Panc1 (cell line): ENCODE measurements around the gene MAGI3.

ENCODE experiments used
- CTCF ChIP-seq: fragments of 450-650 bp; IDR thresholded peaks from 2 replicates; pipeline ENCODE4 v1.5.1; 2017; ENCODE audit warnings: mild to moderate bottlenecking
- POLR2AphosphoS5 ChIP-seq: IDR thresholded peaks from 2 replicates; pipeline ENCODE4 v1.6.1; 2012; ENCODE audit warnings: mild to moderate bottlenecking, low read depth, low read length, moderate library complexity
- REST ChIP-seq, 2 experiments: IDR thresholded peaks; 2 replicates each; pipeline ENCODE4 v1.6.1; 2011 to 2012; ENCODE audit warnings: low read depth in 2 of 2, control low read depth in 1 of 2, low read length in 1 of 2, mild to moderate bottlenecking in 1 of 2, moderate library complexity in 1 of 2; ENCODE audit not compliant: insufficient read depth in 1 of 2
- SIN3A ChIP-seq: IDR thresholded peaks from 2 replicates; pipeline ENCODE4 v1.6.1; 2012; ENCODE audit warnings: low read depth, mild to moderate bottlenecking, low read length, moderate library complexity, borderline replicate concordance; ENCODE audit not compliant: insufficient read depth

DNA sequence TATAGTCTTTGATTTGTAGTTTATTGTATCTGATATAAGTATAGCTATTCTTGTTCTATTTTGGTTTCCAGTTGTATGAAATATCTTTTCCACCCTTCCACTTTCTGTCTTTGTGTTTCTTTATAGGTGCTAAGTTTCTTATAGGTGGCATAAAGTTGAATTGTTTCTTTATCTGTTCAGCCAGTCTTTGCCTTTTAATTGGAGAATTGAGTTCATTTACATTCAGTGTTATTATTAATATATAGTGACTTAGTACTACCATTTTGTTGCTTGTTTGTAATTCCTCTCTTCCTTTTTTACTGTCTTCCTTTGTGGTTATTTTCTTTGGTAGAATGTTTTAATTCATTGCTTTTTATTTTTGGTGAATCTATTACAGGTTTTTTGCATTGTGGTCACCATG is 77.7 kb downstream of the MAGI3 start:
- no peak for TF ChIP-seq CTCF
- TF ChIP-seq SIN3A: no peak
- TF ChIP-seq POLR2AphosphoS5: no peak
- TF ChIP-seq REST (IDR thresholded peaks at IDR 0.05; ENCODE audit: insufficient read depth in 1 of 2, low read depth in 2 of 2, low read length in 1 of 2): no peak
